Panc1 (cell line): ENCODE data around the gene SLC4A2.

Experiments
- POLR2AphosphoS5 ChIP-seq: IDR thresholded peaks from 2 replicates; pipeline ENCODE4 v1.6.1; 2012; ENCODE audit warnings: mild to moderate bottlenecking, low read depth, low read length, moderate library complexity
- TF ChIP-seq, protein P1 (sequence below): fragments of 450-650 bp; IDR thresholded peaks from 2 replicates; pipeline ENCODE4 v1.5.1; 2017; ENCODE audit warnings: mild to moderate bottlenecking
- TF ChIP-seq, protein P2 (sequence below), 2 experiments: IDR thresholded peaks; 2 replicates each; pipeline ENCODE4 v1.6.1; 2011 to 2012; ENCODE audit warnings: low read depth in 2 of 2, control low read depth in 1 of 2, low read length in 1 of 2, mild to moderate bottlenecking in 1 of 2, moderate library complexity in 1 of 2; ENCODE audit not compliant: insufficient read depth in 1 of 2

DNA sequence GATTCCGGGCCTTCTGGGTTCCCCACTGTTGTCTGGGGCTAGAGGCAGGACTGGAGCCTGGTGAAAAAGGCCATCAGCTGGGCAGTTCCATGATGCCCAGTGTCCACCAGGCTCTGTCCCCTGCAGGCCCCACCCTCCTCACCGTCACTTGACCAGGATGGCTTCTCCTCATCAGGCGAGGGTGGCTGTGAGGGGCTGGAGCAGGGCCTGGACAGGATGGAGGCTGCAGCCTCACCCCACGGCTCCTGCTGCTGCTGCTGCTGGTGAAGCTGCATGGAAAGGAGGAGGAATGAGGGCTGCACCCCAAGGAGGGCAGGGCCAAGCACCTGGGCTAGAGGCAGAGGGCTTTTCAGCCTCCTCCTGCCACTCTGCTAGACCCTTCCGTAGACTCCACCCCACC, 43.4 kb upstream of the SLC4A2 start:
- TF ChIP-seq, protein P1, sequence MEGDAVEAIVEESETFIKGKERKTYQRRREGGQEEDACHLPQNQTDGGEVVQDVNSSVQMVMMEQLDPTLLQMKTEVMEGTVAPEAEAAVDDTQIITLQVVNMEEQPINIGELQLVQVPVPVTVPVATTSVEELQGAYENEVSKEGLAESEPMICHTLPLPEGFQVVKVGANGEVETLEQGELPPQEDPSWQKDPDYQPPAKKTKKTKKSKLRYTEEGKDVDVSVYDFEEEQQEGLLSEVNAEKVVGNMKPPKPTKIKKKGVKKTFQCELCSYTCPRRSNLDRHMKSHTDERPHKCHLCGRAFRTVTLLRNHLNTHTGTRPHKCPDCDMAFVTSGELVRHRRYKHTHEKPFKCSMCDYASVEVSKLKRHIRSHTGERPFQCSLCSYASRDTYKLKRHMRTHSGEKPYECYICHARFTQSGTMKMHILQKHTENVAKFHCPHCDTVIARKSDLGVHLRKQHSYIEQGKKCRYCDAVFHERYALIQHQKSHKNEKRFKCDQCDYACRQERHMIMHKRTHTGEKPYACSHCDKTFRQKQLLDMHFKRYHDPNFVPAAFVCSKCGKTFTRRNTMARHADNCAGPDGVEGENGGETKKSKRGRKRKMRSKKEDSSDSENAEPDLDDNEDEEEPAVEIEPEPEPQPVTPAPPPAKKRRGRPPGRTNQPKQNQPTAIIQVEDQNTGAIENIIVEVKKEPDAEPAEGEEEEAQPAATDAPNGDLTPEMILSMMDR, result no peak
- TF ChIP-seq, protein P2, sequence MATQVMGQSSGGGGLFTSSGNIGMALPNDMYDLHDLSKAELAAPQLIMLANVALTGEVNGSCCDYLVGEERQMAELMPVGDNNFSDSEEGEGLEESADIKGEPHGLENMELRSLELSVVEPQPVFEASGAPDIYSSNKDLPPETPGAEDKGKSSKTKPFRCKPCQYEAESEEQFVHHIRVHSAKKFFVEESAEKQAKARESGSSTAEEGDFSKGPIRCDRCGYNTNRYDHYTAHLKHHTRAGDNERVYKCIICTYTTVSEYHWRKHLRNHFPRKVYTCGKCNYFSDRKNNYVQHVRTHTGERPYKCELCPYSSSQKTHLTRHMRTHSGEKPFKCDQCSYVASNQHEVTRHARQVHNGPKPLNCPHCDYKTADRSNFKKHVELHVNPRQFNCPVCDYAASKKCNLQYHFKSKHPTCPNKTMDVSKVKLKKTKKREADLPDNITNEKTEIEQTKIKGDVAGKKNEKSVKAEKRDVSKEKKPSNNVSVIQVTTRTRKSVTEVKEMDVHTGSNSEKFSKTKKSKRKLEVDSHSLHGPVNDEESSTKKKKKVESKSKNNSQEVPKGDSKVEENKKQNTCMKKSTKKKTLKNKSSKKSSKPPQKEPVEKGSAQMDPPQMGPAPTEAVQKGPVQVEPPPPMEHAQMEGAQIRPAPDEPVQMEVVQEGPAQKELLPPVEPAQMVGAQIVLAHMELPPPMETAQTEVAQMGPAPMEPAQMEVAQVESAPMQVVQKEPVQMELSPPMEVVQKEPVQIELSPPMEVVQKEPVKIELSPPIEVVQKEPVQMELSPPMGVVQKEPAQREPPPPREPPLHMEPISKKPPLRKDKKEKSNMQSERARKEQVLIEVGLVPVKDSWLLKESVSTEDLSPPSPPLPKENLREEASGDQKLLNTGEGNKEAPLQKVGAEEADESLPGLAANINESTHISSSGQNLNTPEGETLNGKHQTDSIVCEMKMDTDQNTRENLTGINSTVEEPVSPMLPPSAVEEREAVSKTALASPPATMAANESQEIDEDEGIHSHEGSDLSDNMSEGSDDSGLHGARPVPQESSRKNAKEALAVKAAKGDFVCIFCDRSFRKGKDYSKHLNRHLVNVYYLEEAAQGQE (IDR thresholded peaks at IDR 0.05; ENCODE audit: insufficient read depth in 1 of 2, low read depth in 2 of 2, low read length in 1 of 2), result no peak
- TF ChIP-seq POLR2AphosphoS5, result no peak
